ENCODE results near the gene QRICH2. TPM values are rescaled to one million over a fixed set of nuclear protein-coding genes. Genes with fewer than 3 reads are reported as not detected.

Gene QRICH2
- total RNA-seq, 1 donor from 2014 or later = 3.4 TPM

- Histone ChIP-seq H3K27ac (no peak overlapping the region), H3K27me3 (no peaks in the 10 kb centered on the region), H3K36me3 (peaks cover 6% of the 10 kb centered on the region), H3K4me1 (peaks cover 44% of the 10 kb centered on the region), H3K4me3 (no peak overlapping the region), H3K9me3 (no peaks in the 10 kb centered on the region)
- ATAC-seq = no peak
- TF ChIP-seq CTCF (IDR thresholded peaks at IDR 0.05) = no peak
- no peak for DNase-seq
- intact Hi-C loops (cut with DNase I) = no loop called here
Observed at GRCh38 chr17:76275382-76276068, 32.6 kb downstream of the QRICH2 start.

GRCh38 chr17:76274112-76274956, 33.7 kb downstream of the QRICH2 start:
- DNase-seq (peak; percentile 58), ATAC-seq (no peak)
- Histone ChIP-seq H3K9me3 (no peaks in the 10 kb centered on the region), H3K4me1 (peaks cover 52% of the 10 kb centered on the region), H3K27ac (peak overlapping the region; percentile 58), H3K4me3 (no peak overlapping the region), H3K36me3 (peaks cover 16% of the 10 kb centered on the region), H3K27me3 (no peaks in the 10 kb centered on the region)
- intact Hi-C loops (cut with DNase I) = no loop called here
- TF ChIP-seq CTCF (IDR thresholded peaks at IDR 0.05) = no peak

GRCh38 chr17:76273445-76274111, 34.5 kb downstream of the QRICH2 start:
- intact Hi-C loops (cut with DNase I) = no loop called here
- peak overlapping the region; percentile 58 for H3K27ac ChIP-seq
- ATAC-seq (no peak), DNase-seq (peak; percentile 67)
- H3K9me3 ChIP-seq = no peaks in the 10 kb centered on the region
- no peak for TF ChIP-seq CTCF (IDR thresholded peaks at IDR 0.05)
- H3K27me3 ChIP-seq = no peaks in the 10 kb centered on the region
- no peak overlapping the region for H3K4me3 ChIP-seq
- H3K36me3 ChIP-seq = peaks cover 19% of the 10 kb centered on the region
- H3K4me1 ChIP-seq = peaks cover 55% of the 10 kb centered on the region

- no peaks in the 10 kb centered on the region for H3K27me3 ChIP-seq
- no peaks in the 10 kb centered on the region for H3K9me3 ChIP-seq
- peaks cover 19% of the 10 kb centered on the region for H3K36me3 ChIP-seq
- peak overlapping the region; percentile 42 for H3K4me3 ChIP-seq
- ATAC-seq (peak; percentile 0), DNase-seq (no peak)
- intact Hi-C loops (cut with DNase I) = no loop called here
- no peak for TF ChIP-seq CTCF (IDR thresholded peaks at IDR 0.05)
- peak overlapping the region; percentile 75 for H3K27ac ChIP-seq
- H3K4me1 ChIP-seq = peaks cover 63% of the 10 kb centered on the region
Observed at GRCh38 chr17:76272541-76273444, 35.3 kb downstream of the QRICH2 start.

Data from upper lobe of right lung (tissue), 1 donor.